Tibial artery (tissue), 4 donors: ENCODE measurements around the gene SNTG2.

ENCODE experiments used
- DNase-seq, 2 donors: peaks; one replicate each; pipeline ENCODE4 v3.0.0-alpha.2; 2019
- H3K27ac ChIP-seq, 2 donors: fragments of 200-600 bp; sonication (generic) in 1 of 2; 1 replicate in 1 of 2; 2 replicates in 1 of 2; pipeline ENCODE4 v1.5.1; 2018 to 2019; ENCODE audit warnings: mild to moderate bottlenecking in 1 of 2
- H3K27me3 ChIP-seq, 2 donors: fragments of 200-600 bp; sonication (generic) in 1 of 2; one replicate each; pipeline versions ENCODE4 v1.5.1 to v1.6.0; 2016 to 2019
- H3K36me3 ChIP-seq, 3 donors: fragments of 200-600 bp; sonication (generic) in 2 of 3; one replicate each; pipeline ENCODE4 v1.5.1; 2016 to 2019; ENCODE audit warnings: mild to moderate bottlenecking in 2 of 3
- H3K4me1 ChIP-seq, 4 donors: fragments of 200-600 bp; sonication (generic) in 2 of 4; 1 replicate in 3 of 4; 2 replicates in 1 of 4; pipeline ENCODE4 v1.5.1; 2016 to 2019
- H3K4me3 ChIP-seq, 2 donors: fragments of 200-600 bp; sonication (generic) in 1 of 2; 1 replicate in 1 of 2; 2 replicates in 1 of 2; pipeline ENCODE4 v1.5.1; 2018 to 2019; ENCODE audit warnings: mild to moderate bottlenecking in 2 of 2
- H3K9me3 ChIP-seq, 3 donors: fragments of 200-600 bp; sonication (generic) in 1 of 3; one replicate each; pipeline ENCODE4 v1.5.1; 2016 to 2019
- intact Hi-C: fragments of 100-400 bp; cut with DNase I; formaldehyde crosslinking; loops from one replicate; pipeline ENCODE4 v1.15.0; 2023; ENCODE audit warnings: low total_unique reads
- TF ChIP-seq, protein P1 (sequence below), 2 experiments: fragments of 200-600 bp in 1 of 2; fragments of 450-650 bp in 1 of 2; IDR thresholded peaks; one replicate each; pipeline ENCODE4 v1.5.1; 2017 to 2019; ENCODE audit warnings: antibody characterized with exemption in 2 of 2, mild to moderate bottlenecking in 1 of 2, moderate library complexity in 1 of 2

The SNTG2 gene

DNA sequence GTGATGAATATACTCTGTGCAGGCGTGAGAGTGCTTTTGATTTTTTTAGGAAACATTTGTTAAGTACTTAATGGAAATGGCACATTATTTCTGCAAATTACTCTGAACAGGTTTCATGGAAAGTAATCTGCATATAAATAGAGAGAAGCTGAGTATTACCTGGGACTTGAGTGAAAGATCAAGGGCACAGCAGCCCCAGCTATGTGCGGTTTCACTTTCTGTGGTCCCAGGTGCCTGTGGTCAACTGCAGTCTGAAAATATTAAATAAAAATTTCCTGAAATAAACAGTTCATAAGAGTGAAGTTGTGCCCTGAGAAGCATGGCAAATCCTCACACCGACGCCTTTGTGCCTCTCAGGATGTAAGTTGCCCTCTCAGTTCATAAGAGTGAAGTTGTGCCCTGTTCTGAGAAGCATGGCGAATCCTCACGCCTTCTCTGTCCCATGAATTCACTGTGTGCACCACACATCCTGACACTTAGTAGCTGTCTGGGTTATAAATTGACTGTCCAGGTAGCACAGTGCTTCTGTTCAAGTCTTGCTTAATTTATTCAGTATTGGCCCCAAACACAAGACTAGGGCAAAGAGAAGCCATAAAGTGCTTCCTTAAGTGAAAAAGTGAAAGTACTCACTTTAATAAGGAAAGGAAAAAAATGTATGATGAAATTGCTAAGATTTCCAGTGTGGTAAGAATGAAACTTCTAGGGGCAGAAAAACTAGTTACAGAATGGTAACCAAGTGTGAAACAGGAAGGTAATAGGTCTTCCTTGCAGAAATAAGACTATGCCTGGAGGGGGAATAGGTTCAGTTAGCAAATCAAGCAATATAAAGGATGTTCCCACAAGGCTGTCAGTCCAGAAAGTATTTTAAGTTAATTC is 4.3 kb upstream of the SNTG2 start:
- TF ChIP-seq, protein P1, sequence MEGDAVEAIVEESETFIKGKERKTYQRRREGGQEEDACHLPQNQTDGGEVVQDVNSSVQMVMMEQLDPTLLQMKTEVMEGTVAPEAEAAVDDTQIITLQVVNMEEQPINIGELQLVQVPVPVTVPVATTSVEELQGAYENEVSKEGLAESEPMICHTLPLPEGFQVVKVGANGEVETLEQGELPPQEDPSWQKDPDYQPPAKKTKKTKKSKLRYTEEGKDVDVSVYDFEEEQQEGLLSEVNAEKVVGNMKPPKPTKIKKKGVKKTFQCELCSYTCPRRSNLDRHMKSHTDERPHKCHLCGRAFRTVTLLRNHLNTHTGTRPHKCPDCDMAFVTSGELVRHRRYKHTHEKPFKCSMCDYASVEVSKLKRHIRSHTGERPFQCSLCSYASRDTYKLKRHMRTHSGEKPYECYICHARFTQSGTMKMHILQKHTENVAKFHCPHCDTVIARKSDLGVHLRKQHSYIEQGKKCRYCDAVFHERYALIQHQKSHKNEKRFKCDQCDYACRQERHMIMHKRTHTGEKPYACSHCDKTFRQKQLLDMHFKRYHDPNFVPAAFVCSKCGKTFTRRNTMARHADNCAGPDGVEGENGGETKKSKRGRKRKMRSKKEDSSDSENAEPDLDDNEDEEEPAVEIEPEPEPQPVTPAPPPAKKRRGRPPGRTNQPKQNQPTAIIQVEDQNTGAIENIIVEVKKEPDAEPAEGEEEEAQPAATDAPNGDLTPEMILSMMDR (IDR thresholded peaks at IDR 0.05) = no peak
- intact Hi-C loops = no loop called here
- H3K4me1 ChIP-seq = peaks cover 0 to 20% (median 15%) of the 10 kb centered on the region in 4 donors
- H3K9me3 ChIP-seq = peaks cover 0 to 8% (median 0%) of the 10 kb centered on the region in 3 donors
- peaks cover 0 to 51% of the 10 kb centered on the region in 2 donors for H3K27me3 ChIP-seq
- H3K4me3 ChIP-seq = no peak overlapping the region
- no peak for DNase-seq
- no peak overlapping the region for H3K27ac ChIP-seq
- H3K36me3 ChIP-seq = no peaks in the 10 kb centered on the region

DNA sequence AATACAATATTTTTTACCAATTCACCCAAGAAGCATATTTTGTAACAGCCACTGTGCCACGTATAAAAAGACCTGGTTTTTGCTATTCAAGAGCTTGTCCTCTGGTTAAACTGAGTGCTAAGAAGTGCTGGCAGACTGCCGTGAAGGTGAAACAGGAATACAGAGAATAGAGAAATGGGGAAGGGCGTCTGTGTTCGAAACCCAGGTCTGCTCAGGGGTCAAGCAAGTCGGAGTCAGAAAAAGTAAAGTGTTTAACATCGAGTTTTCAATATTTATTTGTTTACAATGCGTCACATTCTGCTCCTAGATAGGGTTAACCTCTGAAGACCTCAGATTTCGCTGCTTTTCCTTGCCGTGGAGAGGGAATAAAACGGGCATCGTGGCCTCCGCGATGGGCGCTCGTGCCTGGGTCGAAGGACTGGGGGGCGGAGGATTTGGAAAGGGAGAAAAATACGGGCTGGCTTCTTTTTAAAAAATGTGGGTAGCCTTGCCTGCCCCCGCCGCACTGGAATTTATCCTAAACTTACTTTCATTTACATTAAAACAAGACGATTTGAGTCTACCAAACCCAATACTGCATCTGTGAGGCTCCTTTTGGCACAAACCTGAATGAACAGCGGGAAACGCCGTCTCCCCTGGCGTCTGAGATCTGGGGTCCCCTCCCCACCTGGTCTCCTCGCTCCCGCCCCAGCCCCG is 1.1 kb upstream of the SNTG2 start:
- no peaks in the 10 kb centered on the region for H3K36me3 ChIP-seq
- DNase-seq = no peak
- TF ChIP-seq, protein P1 (IDR thresholded peaks at IDR 0.05) = no peak
- H3K4me3 ChIP-seq = peak overlapping the region; percentile 42 to 58
- peaks cover 0 to 6% (median 0%) of the 10 kb centered on the region in 3 donors for H3K9me3 ChIP-seq
- H3K27me3 ChIP-seq = peaks cover 0 to 60% of the 10 kb centered on the region in 2 donors
- intact Hi-C loops = no loop called here
- peaks cover 0 to 20% (median 15%) of the 10 kb centered on the region in 4 donors for H3K4me1 ChIP-seq
- H3K27ac ChIP-seq = no peak overlapping the region

DNA sequence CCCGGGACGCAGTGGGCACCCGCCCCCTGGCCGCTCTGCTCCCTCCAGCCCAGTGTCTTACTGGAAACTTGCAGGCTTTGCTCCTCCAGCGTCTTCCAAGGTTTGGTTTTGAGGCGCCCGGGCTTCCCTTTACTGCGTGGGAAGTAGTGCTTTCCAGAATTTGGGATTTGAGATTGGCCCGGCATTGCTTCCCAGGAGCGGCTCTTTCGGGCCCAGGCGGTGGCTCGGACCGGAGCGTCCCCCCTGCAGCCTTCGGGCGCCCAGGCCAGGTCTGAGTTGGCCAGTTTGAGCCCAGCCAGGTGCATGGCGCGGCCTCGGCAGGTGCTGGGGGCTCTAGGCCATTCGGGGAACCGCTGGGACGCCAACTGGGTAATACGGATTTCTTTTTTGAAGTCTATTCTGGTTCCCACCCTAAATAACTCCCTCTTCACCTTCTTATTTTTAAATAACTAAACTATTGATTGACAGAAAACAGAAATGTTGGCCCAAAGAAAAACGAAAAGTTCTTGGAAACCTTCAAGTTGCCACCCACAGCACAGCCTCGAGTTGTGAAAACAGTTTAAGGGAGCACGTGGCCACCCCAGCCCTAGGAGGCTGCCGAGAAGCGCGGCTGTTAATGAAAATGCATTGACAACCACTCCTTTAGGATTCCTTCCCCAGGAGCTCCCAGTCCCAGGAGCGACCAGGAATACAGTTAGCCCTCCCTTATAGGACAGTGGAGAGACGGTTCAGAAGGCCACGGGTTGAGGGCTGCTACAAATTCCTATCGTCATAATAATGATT is 766 bp downstream of the SNTG2 start:
- Histone ChIP-seq H3K27ac (no peak overlapping the region), H3K27me3 (peaks cover 0 to 58% of the 10 kb centered on the region in 2 donors), H3K4me3 (peak overlapping the region; percentile 42 to 58), H3K4me1 (peaks cover 0 to 20% (median 15%) of the 10 kb centered on the region in 4 donors), H3K36me3 (no peaks in the 10 kb centered on the region), H3K9me3 (no peaks in the 10 kb centered on the region)
- intact Hi-C loops = no loop called here
- no peak for DNase-seq
- TF ChIP-seq, protein P1 (IDR thresholded peaks at IDR 0.05) = no peak

DNA sequence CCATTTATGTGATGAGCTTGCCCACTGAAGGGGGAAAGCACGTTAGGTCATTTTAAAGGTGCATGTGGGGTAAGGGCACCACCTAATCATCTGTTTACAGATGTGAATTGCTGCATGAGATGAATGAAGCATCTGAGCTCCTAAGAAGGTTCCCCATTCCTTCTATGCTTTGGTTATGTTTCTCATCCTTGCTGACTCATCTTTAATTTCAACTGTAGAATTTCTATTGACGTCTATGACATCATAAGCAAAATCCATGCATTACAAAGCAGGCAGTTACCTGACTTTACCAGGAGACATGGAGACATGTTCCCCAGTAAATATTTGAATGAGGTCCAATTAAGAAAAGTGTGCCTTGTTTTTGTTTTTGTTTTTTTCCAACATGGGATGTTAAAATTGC is 2.8 kb downstream of the SNTG2 start:
- TF ChIP-seq, protein P1 (IDR thresholded peaks at IDR 0.05) = no peak
- no peaks in the 10 kb centered on the region for H3K36me3 ChIP-seq
- H3K9me3 ChIP-seq = no peaks in the 10 kb centered on the region
- peaks cover 0 to 54% of the 10 kb centered on the region in 2 donors for H3K27me3 ChIP-seq
- no peak for DNase-seq
- H3K4me1 ChIP-seq = peaks cover 0 to 20% (median 15%) of the 10 kb centered on the region in 4 donors
- intact Hi-C loops = no loop called here
- H3K4me3 ChIP-seq = no peak overlapping the region
- no peak overlapping the region for H3K27ac ChIP-seq

DNA sequence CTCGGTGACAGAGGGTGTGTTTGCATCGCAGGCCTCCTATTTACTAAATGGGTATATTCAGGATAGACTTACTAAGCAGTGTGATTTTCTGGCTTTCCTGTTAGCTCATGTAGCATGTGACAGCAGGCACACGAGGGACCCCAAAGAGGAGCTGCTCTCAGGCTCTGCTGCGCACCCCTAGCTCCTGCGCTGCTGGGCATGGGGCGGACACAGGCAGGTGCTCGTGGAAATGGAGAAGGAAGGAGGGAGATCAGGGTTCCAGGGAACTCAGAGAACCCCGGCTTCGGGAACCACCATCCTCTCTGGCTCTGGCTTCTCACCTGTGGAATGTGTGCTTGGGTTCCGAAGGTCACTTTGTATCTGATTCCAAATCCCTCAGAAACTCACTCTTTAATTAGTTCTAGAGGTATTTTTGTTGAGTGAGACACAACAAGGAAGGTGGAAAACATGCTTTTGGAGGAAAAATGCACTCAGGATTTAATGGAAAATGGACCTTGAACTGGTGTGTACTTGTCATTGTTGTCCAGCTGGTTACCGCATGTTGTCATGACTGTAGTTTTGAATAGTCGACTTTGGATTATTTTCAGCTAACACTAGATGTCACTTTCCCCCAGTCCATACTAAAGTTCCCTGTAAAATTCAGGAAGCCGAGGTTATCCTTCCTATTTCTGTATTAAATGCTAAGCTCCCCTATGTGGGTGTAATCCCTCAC is 3.5 kb downstream of the SNTG2 start:
- Histone ChIP-seq H3K36me3 (no peaks in the 10 kb centered on the region), H3K9me3 (no peaks in the 10 kb centered on the region), H3K27ac (no peak overlapping the region), H3K27me3 (peaks cover 0 to 50% of the 10 kb centered on the region in 2 donors), H3K4me1 (peaks cover 0 to 20% (median 15%) of the 10 kb centered on the region in 4 donors), H3K4me3 (no peak overlapping the region)
- intact Hi-C loops = no loop called here
- DNase-seq = no peak
- TF ChIP-seq, protein P1 (IDR thresholded peaks at IDR 0.05) = no peak
